A673 (cell line): ENCODE data around the gene ANKRD28.

Experiments used
- CTCF ChIP-seq: fragments of 300-800, 200-600 bp; sonication (generic); conservative IDR thresholded peaks from 2 replicates; pipeline ENCODE4 v1.5.1; 2017; ENCODE audit warnings: low read depth, mild to moderate bottlenecking, antibody characterized with exemption, low read length, moderate library complexity, mixed read lengths
- EZH2 ChIP-seq: fragments of 200-600 bp; sonication (generic); IDR thresholded peaks from 2 replicates; pipeline ENCODE4 v1.6.1; 2017; ENCODE audit warnings: borderline replicate concordance, low read depth, mild to moderate bottlenecking, mixed read lengths, antibody characterized with exemption, low read length; ENCODE audit not compliant: poor library complexity, severe bottlenecking

DNA sequence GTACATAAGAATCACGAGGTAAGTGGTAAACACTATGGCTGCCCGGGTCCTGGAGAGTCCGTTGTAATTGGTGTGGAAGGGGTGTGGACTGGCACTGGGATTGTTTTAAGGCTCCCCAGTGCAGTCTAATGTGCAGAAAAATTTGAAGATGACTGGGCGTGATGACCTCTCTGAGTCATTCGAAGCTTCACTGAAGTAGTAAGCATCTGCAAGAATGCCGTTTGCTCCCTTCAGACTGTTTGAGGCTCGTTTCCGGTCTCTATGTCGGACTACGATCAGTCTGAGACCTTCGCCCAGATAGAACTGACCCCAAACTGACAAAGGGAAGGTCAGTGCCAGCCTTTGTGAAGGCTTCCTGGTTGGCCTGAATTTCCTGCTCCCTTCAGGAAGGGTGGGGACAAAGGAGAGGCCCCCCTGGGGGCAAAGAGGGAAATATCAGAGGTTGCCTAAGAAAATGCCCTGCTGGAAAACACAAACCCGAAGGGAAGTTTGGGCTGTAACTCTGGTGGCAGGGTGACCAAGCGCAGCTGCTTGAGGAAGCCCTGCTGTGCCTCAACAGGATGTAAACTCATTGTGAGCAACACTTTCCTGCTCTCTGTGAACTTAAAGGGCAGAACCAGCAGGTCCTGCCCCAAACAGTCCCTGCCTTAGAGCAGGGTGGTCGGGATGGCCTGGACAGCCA is 161.6 kb downstream of the ANKRD28 start:
- TF ChIP-seq CTCF = no peak
- TF ChIP-seq EZH2 = no peak
